GM19238 (cell line): ENCODE data around the gene TTC23L.
"Not testable (repeated sequence)": the region's sequence is repeated elsewhere in the genome, so short reads cannot be mapped to it uniquely, and the experiment has no call there.

Source experiments
- DNase-seq: peaks from one replicate; pipeline ENCODE4 v3.0.0; 2011; ENCODE audit warnings: low spot score; ENCODE audit not compliant: insufficient read length

Gene TTC23L

DNA sequence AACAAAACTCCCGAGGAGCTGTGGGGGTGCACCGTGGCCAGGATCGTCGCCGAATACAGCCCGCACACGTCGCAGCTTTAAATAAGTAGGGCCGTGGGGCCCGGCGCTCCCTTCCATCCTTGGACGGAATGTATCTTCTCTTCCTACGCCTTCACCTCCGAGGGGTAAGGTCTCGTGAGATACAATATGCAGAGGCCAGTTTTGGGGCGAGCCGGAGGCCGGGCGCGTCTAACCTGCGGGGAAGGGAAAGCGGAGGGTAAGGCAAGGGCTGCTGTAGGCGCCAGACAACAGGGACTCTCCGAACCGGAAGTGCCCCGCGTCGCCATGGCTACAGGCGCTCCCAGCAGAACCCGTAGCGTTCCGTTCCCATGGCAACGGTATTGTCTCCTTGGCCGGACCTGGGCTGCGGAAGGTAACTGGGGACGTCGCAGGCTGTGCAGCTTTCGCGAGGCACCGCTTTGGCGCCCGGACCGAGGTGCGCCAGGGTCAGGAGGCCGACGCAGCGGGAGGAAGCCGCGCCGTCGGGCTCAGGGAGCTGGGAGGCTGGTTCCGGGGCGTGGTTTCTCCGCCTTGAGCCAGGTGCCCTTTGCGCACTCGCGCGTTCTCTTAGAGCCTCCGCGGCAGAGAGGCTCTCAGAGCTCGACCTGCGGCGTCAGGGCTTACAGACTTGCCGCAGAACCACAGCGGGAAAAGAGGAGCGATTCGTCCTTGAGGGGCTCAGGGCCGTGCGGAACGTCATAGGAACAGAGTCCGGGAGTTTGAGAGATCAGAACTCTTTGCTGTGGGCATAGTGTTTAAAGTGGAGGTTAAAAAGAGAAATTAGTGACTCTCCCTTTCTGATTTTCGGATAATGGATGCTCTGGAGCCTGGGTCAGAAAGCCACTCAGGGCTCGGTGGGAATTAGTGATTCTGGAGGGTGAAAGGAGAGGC is at the start of gene TTC23L:
Gene TTC23L (plus strand): TSS at position 380 of the 930 bp plus-strand sequence. CDS start 1,508 bp downstream, outside the sequence.
- peak; percentile 79 for DNase-seq

DNA sequence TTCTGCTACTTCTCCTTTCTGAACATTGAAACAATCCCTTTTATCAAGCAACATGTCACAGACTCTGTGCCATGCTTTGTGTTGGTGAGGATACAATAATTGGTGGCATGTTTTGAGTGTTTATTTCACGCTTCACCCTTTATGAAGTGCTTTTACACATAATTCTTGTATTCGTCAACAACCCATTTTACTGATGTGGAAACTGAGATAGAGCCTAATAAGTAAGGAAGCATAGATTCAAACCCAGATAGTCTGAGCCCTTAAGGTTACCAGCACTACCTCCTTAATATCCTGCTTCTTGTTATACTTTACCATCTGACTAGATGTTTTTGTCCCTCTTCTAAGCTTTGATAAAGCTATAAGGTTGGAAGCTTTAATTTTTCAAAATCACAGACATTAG is 49.3 kb upstream of the TTC23L start:
- DNase-seq, result no peak

DNA sequence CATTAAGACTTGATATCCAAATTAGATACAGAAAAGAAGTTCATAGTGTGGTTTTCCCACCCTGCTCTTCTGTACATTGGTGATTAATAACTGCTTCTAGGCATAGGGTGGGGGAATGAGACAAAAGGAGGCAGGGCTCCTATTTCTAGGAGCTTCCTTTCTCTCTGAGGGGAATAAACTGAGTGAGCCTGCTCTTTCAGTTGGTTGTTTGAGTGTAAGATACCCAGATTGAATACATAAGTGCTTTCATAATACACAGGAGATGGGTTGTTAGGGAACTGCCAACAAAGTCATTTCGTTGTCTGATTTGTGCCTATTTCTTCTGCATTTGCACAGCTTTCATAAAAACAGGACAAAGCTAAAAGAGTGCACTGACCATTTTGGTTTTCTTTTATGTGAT is 48.9 kb upstream of the TTC23L start:
- no peak for DNase-seq

- no peak for DNase-seq
Observed at GRCh38 chr5:34791761-34792244, 47.2 kb upstream of the TTC23L start.

GRCh38 chr5:34802834-34803563 is 36.0 kb upstream of the TTC23L start:
- DNase-seq, result no peak

GRCh38 chr5:34803974-34804732 is 34.8 kb upstream of the TTC23L start:
- no peak for DNase-seq

DNA sequence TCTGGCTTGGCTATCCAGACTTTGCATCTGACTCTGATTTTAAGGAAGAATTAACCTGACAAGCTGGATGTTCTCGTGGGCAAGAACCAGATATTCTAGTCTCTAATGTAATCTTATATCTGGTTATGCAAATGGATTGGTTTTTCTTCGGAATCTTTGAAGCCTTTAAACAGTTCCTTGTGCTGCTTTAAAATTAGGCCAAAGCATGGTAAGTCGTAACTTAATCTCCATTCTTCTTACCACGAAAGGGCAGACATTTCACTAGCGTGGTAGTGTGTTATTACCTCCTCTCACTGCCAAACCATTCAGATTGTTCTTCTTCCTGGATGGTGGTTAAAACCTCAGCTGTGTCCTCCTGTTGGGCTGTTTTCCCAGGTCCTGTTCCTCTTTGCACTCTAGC is 34.1 kb upstream of the TTC23L start:
- no peak for DNase-seq

DNA sequence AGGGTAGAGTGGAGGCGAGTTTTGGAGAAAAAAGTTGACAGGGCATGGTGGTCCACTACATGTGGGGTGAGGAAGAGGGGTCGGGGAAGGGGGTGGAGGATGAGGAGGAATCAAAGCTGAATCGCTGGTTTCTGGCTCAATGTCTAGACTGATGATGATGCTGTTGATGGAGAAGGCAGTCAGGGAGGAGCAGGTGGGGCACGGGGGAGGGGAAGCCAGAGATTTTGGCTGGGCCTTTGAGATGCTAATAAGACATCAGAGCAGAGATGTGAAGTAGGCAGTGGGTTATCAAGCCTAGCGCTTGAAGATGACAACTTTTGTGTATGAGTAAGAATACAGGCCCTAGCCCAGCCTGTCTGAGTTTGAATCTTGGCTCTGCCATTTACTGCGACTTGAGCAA is 32.4 kb upstream of the TTC23L start:
- no peak for DNase-seq

DNA sequence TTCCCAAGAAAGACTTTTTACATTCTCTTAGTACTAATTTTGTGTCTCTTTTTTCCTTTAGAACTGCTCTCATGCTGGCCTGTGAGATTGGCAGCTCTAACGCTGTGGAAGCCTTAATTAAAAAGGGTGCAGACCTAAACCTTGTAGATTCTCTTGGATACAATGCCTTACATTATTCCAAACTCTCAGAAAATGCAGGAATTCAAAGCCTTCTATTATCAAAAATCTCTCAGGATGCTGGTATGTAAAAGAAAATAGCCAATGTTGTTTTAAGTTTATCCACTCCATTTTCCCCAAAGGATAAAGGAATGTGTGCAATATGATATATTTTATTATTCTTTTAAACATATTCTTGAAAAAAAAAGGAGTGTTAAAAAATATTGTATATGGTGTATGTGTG is 27.3 kb upstream of the TTC23L start:
- DNase-seq, result no peak

DNA sequence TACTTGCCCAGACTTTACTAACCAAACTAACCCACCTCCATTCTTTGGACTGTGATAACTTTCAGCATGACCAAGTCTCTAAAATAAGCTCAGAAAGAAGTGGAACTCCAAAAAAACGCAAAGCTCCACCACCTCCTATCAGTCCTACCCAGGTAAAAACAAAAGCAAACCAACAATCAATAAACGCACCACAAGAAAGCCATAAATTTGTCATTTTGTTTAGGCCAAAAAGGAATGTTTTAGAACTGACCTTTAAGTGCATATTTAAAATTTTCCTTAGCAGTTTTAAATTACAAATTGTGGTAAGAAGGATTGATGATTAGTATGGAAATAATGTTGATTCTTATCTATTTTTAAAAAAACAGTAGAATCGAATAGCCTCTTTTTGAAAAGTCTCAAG is 25.5 kb upstream of the TTC23L start:
- no peak for DNase-seq

DNA sequence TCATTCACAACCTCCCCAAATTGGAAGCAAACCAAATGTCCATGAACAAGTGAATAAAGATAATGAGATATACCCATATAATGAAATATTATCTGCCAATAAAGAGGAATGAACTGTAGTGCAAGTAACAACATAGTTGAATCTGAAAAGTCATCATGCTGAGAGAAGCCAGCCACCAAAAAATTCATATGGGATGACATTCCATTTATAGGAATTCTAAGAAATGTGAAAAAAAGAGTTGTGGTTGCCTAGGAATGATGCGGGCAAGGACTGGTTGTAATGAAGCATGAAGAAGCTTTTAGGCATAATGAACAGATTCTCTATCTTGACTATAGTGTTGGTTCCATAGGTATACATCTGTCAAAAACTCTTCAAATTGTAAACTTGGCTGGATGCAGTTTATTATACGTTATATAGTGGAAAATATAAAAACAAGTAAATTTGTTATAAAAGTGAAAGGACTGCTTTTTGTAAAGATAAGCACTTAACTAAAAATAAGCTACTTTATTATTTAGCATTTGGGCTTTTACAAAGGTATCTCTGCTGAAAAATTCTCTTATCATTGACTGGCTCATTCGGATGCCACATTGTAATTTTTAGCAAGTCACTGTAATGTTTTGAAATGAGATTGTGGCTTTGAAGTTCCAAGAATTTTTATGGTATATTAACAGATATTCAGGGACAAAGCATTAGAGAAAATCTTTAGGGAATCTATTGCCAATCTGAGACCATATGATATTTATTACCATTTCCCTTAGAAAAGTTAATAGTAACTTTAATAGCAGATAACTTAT is 21.2 kb upstream of the TTC23L start:
- no peak for DNase-seq

DNA sequence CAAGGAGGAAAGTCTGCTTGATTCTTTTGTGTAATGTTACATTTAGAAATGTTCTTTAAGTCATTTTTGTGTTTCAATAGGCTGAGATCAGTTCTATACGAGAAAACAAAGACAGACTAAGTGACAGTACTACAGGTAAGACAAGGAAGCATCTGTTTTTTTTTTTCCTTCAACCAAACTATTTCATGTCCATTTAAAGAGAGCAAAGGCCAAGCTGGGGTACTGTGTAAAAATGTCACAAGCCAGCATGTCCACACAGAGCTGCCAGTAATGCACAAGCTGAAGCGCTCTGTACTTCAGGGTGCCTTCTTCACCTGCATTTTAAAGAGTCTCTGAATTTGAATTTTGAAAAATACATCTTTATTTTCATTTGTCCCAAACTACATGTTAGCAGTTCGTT is 20.2 kb upstream of the TTC23L start:
- no peak for DNase-seq

DNA sequence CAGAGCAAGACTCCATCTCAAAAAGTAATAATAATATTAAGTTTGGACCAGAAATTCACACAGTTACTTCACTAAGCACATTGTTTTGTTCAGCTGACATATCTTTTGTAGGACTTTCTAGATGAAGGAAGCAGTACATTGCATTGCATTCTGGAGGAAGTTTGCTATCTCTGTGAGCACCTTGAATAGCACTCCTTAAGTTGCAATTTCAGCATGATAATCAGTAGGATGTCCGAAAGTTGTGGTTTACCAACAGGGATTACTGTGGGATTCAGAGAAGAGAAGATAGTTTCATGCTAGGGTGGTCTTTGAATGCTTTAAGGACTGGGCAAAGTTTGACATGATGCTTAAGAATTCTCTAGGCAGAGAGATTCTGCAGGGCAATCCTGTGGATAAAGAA is 18.4 kb upstream of the TTC23L start:
- no peak for DNase-seq

DNA sequence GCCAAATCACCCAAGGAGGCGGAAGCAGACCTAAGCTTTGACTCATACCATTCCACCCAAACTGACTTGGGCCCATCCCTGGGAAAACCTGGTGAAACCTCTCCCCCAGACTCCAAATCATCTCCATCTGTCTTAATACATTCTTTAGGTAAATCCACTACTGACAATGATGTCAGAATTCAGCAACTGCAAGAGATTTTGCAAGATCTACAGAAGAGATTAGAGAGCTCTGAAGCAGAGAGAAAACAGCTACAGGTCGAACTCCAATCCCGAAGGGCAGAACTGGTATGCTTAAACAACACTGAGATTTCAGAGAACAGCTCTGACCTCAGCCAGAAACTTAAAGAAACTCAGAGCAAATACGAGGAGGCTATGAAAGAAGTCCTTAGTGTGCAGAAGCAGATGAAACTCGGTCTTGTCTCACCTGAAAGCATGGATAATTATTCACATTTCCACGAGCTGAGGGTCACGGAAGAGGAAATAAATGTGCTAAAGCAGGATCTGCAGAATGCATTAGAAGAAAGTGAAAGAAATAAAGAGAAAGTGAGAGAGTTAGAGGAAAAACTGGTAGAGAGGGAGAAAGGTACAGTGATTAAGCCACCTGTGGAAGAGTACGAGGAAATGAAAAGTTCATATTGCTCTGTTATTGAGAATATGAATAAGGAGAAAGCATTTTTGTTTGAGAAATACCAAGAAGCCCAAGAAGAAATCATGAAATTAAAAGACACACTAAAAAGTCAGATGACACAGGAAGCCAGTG is 15.8 kb upstream of the TTC23L start:
- no peak for DNase-seq

DNA sequence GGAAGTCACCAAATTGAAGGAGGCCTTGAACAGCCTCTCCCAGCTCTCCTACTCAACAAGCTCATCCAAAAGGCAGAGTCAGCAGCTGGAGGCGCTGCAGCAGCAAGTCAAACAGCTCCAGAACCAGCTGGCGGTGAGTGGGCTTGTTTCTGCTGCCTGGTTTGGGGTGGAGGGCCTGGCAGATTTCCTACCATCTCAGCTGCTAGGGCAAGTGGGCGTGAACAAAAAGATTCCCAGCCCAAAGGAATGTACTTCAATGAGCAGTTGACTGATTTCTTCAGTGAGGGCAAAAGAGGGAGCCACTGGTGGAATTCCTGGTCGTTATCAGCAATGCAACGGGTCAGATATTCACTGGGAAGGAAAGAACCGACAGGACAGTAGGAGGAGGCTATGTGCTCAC is 12.6 kb upstream of the TTC23L start:
- DNase-seq, result no peak

DNA sequence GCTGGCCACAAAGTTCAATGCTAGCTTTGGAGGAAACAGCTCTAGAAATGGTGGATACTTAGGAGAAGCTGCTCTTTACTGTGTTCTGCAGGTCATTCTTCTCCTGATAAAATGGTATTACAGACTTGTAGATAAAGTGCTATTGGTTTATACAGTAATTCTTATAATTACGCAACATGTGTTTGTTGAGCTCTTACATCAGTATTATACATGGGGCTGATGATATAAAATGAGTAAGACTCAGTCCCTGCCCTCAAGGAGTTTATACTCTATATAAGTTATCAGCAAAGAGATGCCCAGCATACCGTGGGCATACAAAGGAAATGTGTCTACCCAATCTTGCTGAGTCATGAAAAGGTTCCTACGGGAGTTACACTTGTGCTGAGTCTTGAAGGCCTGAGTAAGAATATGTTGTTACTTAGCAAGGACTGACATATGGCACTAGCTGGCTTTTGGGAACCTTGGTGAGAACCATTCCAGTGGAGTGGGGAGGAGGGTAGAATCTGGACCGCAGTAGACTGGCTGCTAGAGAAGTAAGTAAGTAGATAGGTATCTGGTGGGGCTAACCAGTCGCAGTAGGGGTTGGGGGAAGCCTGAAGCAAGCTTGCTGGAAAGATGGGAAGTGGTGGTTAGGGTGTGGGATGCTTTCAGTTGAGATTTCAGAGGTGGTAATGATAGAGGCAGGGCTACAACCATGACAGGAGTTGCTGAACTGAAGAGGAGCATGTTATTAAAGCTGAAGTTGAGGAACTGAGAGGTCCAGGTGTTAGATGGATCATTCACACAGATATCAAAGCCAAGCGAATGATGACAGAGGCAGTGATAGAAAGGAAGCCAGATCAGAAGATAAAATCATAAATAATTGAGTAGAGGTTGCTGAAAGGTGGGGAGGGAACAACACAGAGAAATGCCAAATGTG is 11.1 kb upstream of the TTC23L start:
- DNase-seq, result no peak

GRCh38 chr5:34830827-34831226 is 8.1 kb upstream of the TTC23L start:
- DNase-seq, result not testable (repeated sequence)

GRCh38 chr5:34831303-34831702 is 7.7 kb upstream of the TTC23L start:
- DNase-seq, result no peak

- DNase-seq, result no peak
Observed at GRCh38 chr5:34832568-34832967, 6.4 kb upstream of the TTC23L start.
